Heart left ventricle (tissue), 16 donors: ENCODE measurements around the gene GOLGA1. TPM values are rescaled to one million over a fixed set of nuclear protein-coding genes. Genes with fewer than 3 reads are reported as not detected.

Experiments
- ATAC-seq, 4 donors: fragments of 200-7000 bp; cut with Tn5 transposase; one replicate each; pipeline ENCODE4 v1.9.1; 2020 to 2022; ENCODE audit warnings: moderate library complexity in 4 of 4, mild to moderate bottlenecking in 3 of 4, moderate number of reproducible peaks in 1 of 4
- DNase-seq, 5 donors: peaks; one replicate each; pipeline ENCODE4 v3.0.0-alpha.2; 2020
- H3K27ac ChIP-seq, 12 donors: fragments of 200-600 bp; sonication (generic) in 4 of 12; one replicate each; pipeline versions ENCODE4 v1.5.0 to v1.8.0; 2016 to 2022; ENCODE audit warnings: mild to moderate bottlenecking in 2 of 12
- H3K27me3 ChIP-seq, 9 donors: fragments of 200-600 bp; sonication (generic) in 2 of 9; one replicate each; pipeline versions ENCODE4 v1.5.1 to v1.8.0; 2016 to 2022; ENCODE audit warnings: mild to moderate bottlenecking in 3 of 9
- H3K36me3 ChIP-seq, 9 donors: fragments of 200-600 bp; sonication (generic) in 2 of 9; one replicate each; pipeline versions ENCODE4 v1.5.0 to v1.8.0; 2018 to 2022; ENCODE audit warnings: mild to moderate bottlenecking in 2 of 9
- H3K4me1 ChIP-seq, 12 donors: fragments of 200-600 bp; sonication (generic) in 4 of 12; one replicate each; pipeline versions ENCODE4 v1.5.0 to v1.8.0; 2016 to 2022; ENCODE audit warnings: mild to moderate bottlenecking in 3 of 12
- H3K4me3 ChIP-seq, 12 donors: fragments of 200-600 bp; sonication (generic) in 4 of 12; one replicate each; pipeline versions ENCODE4 v1.5.0 to v1.8.0; 2017 to 2022; ENCODE audit warnings: mild to moderate bottlenecking in 9 of 12, moderate library complexity in 4 of 12
- H3K9me3 ChIP-seq, 12 donors: fragments of 200-600 bp; sonication (generic) in 4 of 12; one replicate each; pipeline versions ENCODE4 v1.5.0 to v1.8.0; 2016 to 2022; ENCODE audit warnings: mild to moderate bottlenecking in 1 of 12
- POLR2A ChIP-seq, 2 donors: fragments of 450-650 bp; IDR thresholded peaks; one replicate each; pipeline ENCODE4 v1.6.1; 2017; ENCODE audit warnings: antibody characterized with exemption in 2 of 2, mild to moderate bottlenecking in 2 of 2, moderate library complexity in 2 of 2
- WGBS, 4 donors: extraction: QIAGEN DNeasy Blood & Tissue Kit in 2 of 4; methylation state at CpG; one replicate each; pipeline versions ENCODE4 v1.1.5 to v1.1.7; 2013 to 2018; 5-methylcytosine and 5-hydroxymethylcytosine counted together
- intact Hi-C, 10 donors: fragments of 100-400 bp; cut with DNase I; formaldehyde crosslinking; loops; one replicate each; pipeline versions ENCODE4 v1.11.1 to v1.14.2; 2022
- polyA plus RNA-seq, 2 donors: library from polyadenylated mRNA; stranded (reverse); fragments of 200-250 nt; gene quantifications; one replicate each; pipeline ENCODE4 v1.2.3, GENCODE V29; 2013
- total RNA-seq, 9 donors: library from RNA; depleted of rRNA in 2 of 9; stranded (reverse); fragments of >200 nt in 2 of 9; fragmentation: NEBNext Ultra II Directional in 3 of 9; extraction: Animal tissue kit (Norgen Biotek cat#: 25700) in 3 of 9; gene quantifications; one replicate each; pipeline versions ENCODE4 v1.1.0 to v1.2.4, GENCODE V29; 2016 to 2023
- TF ChIP-seq, protein P1 (sequence below), 12 donors: fragments of 200-600 bp; sonication (generic) in 4 of 12; IDR thresholded peaks; one replicate each; pipeline versions ENCODE4 v1.5.0 to v1.8.0; 2018 to 2022; ENCODE audit warnings: antibody characterized with exemption in 12 of 12, mild to moderate bottlenecking in 5 of 12
- donor health status: ischemic (EF 13 %, LVEDD 7.1; RV severe dilation, severe dysfunction).
- donor health status: healthy with polysubstance abuse.
- donor health status: DM: no; HTN: yes; CAD: no.
- donor health status: DM: no; HTN: no; CAD: no.
- donor health status: ischemic (EF 25% LVEDD 6.9; RV normal size, moderate dysfunction).
- donor health status: ischemic (EF 25% LVEDD 5.7; RV mildly dilated, moderate dysfunction).
- donor health status: healthy.
- donor health status: DM: yes; HTN: yes; CAD: no.
- donor health status: ischemic (EF 35%, LVEDD 5.7; RV mildly dilated, moderate dysfunction).
- donor health status: nonischemic (EF 11% LVEDD 7.7; RV severe dilation, severe dysfunction).
- donor health status: DM: yes; HTN: yes; CAD: no.
- donor health status: PGD.
- donor health status: ischemic (EF 29% LVEDD 5.4; RV normal size, mild dysfunction).
- donor health status: nonischemic (EF 23%, LVEDD 6.1; RV moderate dilation, normal function).

The GOLGA1 gene
- total and polyA plus RNA-seq, 11 donors: 5.8 to 22.9 (median 15.4) TPM

GRCh38 chr9:124878021-124878420, 62.9 kb downstream of the GOLGA1 start:
- intact Hi-C loops: no loop called here

GRCh38 chr9:124877021-124877782, 63.7 kb downstream of the GOLGA1 start:
- Histone ChIP-seq H3K4me1 (peaks cover 0 to 27% (median 17%) of the 10 kb centered on the region in 12 donors), H3K27me3 (no peaks in the 10 kb centered on the region), H3K36me3 (peaks cover 0 to 99% (median 88%) of the 10 kb centered on the region in 9 donors), H3K4me3 (no peak overlapping the region), H3K9me3 (no peaks in the 10 kb centered on the region), H3K27ac (no peak overlapping the region)
- intact Hi-C loops: no loop called here
- WGBS, 4 donors: 84 to 89% (median 86%) methylated on average over 14 of the region's 14 CpGs
- TF ChIP-seq POLR2A (IDR thresholded peaks at IDR 0.05): no peak
- TF ChIP-seq, protein P1, sequence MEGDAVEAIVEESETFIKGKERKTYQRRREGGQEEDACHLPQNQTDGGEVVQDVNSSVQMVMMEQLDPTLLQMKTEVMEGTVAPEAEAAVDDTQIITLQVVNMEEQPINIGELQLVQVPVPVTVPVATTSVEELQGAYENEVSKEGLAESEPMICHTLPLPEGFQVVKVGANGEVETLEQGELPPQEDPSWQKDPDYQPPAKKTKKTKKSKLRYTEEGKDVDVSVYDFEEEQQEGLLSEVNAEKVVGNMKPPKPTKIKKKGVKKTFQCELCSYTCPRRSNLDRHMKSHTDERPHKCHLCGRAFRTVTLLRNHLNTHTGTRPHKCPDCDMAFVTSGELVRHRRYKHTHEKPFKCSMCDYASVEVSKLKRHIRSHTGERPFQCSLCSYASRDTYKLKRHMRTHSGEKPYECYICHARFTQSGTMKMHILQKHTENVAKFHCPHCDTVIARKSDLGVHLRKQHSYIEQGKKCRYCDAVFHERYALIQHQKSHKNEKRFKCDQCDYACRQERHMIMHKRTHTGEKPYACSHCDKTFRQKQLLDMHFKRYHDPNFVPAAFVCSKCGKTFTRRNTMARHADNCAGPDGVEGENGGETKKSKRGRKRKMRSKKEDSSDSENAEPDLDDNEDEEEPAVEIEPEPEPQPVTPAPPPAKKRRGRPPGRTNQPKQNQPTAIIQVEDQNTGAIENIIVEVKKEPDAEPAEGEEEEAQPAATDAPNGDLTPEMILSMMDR (IDR thresholded peaks at IDR 0.05): no peak
- no peak for ATAC-seq
- no peak for DNase-seq

More at GRCh38 chr9:124878021-124878420, 62.9 kb downstream of the GOLGA1 start:
- peaks cover 0 to 100% (median 94%) of the 10 kb centered on the region in 9 donors for H3K36me3 ChIP-seq
- H3K27me3 ChIP-seq: no peaks in the 10 kb centered on the region
- peaks cover 0 to 18% (median 8%) of the 10 kb centered on the region in 12 donors for H3K4me1 ChIP-seq
- no peaks in the 10 kb centered on the region for H3K9me3 ChIP-seq
- DNase-seq (no peak), ATAC-seq (no peak)
- TF ChIP-seq, protein P1 (IDR thresholded peaks at IDR 0.05): no peak
- TF ChIP-seq POLR2A (IDR thresholded peaks at IDR 0.05): no peak
- H3K27ac ChIP-seq: no peak overlapping the region
- WGBS, 4 donors: 81 to 94% (median 89%) methylated on average over 1 of the region's 1 CpG
- no peak overlapping the region for H3K4me3 ChIP-seq

DNA sequence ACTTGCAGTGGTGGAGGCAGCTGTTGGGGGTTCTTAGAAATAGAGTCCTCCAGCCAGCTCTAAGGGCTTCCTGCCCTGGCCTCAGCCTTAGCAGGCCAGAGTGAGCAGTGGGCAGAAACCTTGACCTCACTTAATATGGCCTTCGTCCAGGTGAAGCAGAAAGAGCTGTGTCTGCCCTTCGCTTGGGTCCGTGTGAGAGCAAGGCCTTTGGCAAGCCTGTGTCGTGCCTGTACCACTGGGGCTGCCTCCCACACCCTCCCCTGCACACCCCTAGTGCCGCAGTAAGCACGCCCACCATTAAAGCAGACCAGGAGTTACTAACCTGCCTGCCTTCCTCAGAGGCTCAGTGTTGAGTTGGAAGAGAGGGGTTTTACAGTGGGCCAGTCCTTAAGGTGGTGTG, 65.4 kb downstream of the GOLGA1 start:
- ATAC-seq (no peak), DNase-seq (no peak)
- WGBS, 4 donors: 87 to 98% (median 91%) methylated on average over 4 to 6 of the region's 6 CpGs
- Histone ChIP-seq H3K36me3 (peaks cover 0 to 86% (median 71%) of the 10 kb centered on the region in 9 donors), H3K4me3 (no peak overlapping the region), H3K27ac (no peak overlapping the region), H3K27me3 (no peaks in the 10 kb centered on the region), H3K4me1 (peaks cover 11 to 44% (median 32%) of the 10 kb centered on the region in 12 donors), H3K9me3 (no peaks in the 10 kb centered on the region)
- TF ChIP-seq POLR2A (IDR thresholded peaks at IDR 0.05): no peak
- TF ChIP-seq, protein P1 (IDR thresholded peaks at IDR 0.05): no peak
- intact Hi-C loops: no loop called here

DNA sequence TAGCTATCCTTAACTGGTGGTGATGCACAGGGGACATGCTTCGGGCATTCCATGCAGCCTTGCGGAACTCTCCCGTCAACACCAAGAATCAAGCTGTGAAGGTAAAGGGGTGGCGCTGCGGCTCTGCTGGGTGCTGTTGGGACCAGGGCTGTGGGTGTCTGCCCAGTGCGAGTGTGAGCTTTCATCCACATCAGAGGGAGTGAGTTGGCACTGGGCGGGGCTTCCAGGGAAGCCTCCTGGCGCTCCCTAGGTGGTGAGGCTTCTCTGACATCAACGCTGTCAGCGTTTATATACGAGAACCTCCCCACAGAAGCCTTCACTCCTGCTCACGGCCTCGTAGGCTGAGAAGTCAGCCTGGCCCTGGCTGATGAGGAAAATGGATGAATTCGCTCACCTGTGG, 67.2 kb downstream of the GOLGA1 start:
- TF ChIP-seq, protein P1 (IDR thresholded peaks at IDR 0.05): no peak
- no peak for TF ChIP-seq POLR2A (IDR thresholded peaks at IDR 0.05)
- intact Hi-C loops: loop anchor here in 2 of 10 donors (5.0 kb wide), 2 partner anchors 269 to 329 kb away; partner anchors contain the start of genes RABEPK (in 1 of the 2) and SCAI (in 1 of the 2)
- H3K4me1 ChIP-seq: peaks cover 17 to 52% (median 40%) of the 10 kb centered on the region in 12 donors
- 79 to 89% (median 87%) methylated on average over 14 of the region's 14 CpGs for WGBS, 4 donors
- ATAC-seq: no peak
- H3K36me3 ChIP-seq: peaks cover 0 to 68% (median 53%) of the 10 kb centered on the region in 9 donors
- DNase-seq: no peak
- H3K9me3 ChIP-seq: no peaks in the 10 kb centered on the region
- H3K27me3 ChIP-seq: no peaks in the 10 kb centered on the region
- H3K27ac ChIP-seq: peak overlapping the region in 6 of 12 donors; percentile 66 to 96 (median 85)
- no peak overlapping the region for H3K4me3 ChIP-seq
